ENCODE measurements around the gene VSNL1. TPM values are rescaled to one million over a fixed set of nuclear protein-coding genes. Genes with fewer than 3 reads are reported as not detected.

The VSNL1 gene
- total and polyA plus RNA-seq, 10 of the 15 experiments (the other 5 are each of a cell fraction or from before 2014, with no cell fraction given): 0.04 to 0.30 (median 0.12) TPM; not detected in 4

- TF ChIP-seq FOXM1 (IDR thresholded peaks at IDR 0.05; ENCODE audit: low read depth, low read length) (no peak), DPF2 (IDR thresholded peaks at IDR 0.05) (0 out of 2 replicates have a peak, but pooled peaks have one; percentile 36), TCF3 (IDR thresholded peaks at IDR 0.05; ENCODE audit: borderline replicate concordance, insufficient read depth, low read depth, low read length) (no peak), FOXK2 (IDR thresholded peaks at IDR 0.05) (no peak), EGR1 (IDR thresholded peaks at IDR 0.05; ENCODE audit: borderline replicate concordance in 1 of 2, low read depth in 2 of 2, low read length in 2 of 2) (peak in 1 of 2 experiments; percentile 90; a peak in 2 of 3 replicates), IKZF1 (conservative IDR thresholded peaks at IDR 0.05) (peak; percentile 46; the same call in 1 of the 2 replicates), SUPT20H (IDR thresholded peaks at IDR 0.05; ENCODE audit: borderline replicate concordance, control insufficient read depth, low read depth, low read length) (no peak), ATF7 (IDR thresholded peaks at IDR 0.05; ENCODE audit: low read depth) (no peak), PBX3 (IDR thresholded peaks at IDR 0.05; ENCODE audit: insufficient replicate concordance, low read depth, low read length) (peak; percentile 89), YY1 (IDR thresholded peaks at IDR 0.05; ENCODE audit: low read depth, low read length) (peak; percentile 55; the same call in 1 of the 2 replicates), NFXL1 (IDR thresholded peaks at IDR 0.05; ENCODE audit: borderline replicate concordance) (no peak), RUNX3 (IDR thresholded peaks at IDR 0.05; ENCODE audit: low read length) (peak; percentile 39; the same call in 1 of the 2 replicates), CEBPB (IDR thresholded peaks at IDR 0.05; ENCODE audit: borderline replicate concordance in 1 of 2, low read depth in 2 of 2, low read length in 2 of 2) (no peak), SP1 (IDR thresholded peaks at IDR 0.05; ENCODE audit: low read depth, low read length) (peak; percentile 99), MEF2A (IDR thresholded peaks at IDR 0.05; ENCODE audit: insufficient read depth, low read depth, low read length) (peak; percentile 87)
- TF ChIP-seq, protein P1, sequence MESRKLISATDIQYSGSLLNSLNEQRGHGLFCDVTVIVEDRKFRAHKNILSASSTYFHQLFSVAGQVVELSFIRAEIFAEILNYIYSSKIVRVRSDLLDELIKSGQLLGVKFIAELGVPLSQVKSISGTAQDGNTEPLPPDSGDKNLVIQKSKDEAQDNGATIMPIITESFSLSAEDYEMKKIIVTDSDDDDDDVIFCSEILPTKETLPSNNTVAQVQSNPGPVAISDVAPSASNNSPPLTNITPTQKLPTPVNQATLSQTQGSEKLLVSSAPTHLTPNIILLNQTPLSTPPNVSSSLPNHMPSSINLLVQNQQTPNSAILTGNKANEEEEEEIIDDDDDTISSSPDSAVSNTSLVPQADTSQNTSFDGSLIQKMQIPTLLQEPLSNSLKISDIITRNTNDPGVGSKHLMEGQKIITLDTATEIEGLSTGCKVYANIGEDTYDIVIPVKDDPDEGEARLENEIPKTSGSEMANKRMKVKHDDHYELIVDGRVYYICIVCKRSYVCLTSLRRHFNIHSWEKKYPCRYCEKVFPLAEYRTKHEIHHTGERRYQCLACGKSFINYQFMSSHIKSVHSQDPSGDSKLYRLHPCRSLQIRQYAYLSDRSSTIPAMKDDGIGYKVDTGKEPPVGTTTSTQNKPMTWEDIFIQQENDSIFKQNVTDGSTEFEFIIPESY (IDR thresholded peaks at IDR 0.05): 0 out of 2 replicates have a peak, but pooled peaks have one; percentile 16
- TF ChIP-seq, protein P2, sequence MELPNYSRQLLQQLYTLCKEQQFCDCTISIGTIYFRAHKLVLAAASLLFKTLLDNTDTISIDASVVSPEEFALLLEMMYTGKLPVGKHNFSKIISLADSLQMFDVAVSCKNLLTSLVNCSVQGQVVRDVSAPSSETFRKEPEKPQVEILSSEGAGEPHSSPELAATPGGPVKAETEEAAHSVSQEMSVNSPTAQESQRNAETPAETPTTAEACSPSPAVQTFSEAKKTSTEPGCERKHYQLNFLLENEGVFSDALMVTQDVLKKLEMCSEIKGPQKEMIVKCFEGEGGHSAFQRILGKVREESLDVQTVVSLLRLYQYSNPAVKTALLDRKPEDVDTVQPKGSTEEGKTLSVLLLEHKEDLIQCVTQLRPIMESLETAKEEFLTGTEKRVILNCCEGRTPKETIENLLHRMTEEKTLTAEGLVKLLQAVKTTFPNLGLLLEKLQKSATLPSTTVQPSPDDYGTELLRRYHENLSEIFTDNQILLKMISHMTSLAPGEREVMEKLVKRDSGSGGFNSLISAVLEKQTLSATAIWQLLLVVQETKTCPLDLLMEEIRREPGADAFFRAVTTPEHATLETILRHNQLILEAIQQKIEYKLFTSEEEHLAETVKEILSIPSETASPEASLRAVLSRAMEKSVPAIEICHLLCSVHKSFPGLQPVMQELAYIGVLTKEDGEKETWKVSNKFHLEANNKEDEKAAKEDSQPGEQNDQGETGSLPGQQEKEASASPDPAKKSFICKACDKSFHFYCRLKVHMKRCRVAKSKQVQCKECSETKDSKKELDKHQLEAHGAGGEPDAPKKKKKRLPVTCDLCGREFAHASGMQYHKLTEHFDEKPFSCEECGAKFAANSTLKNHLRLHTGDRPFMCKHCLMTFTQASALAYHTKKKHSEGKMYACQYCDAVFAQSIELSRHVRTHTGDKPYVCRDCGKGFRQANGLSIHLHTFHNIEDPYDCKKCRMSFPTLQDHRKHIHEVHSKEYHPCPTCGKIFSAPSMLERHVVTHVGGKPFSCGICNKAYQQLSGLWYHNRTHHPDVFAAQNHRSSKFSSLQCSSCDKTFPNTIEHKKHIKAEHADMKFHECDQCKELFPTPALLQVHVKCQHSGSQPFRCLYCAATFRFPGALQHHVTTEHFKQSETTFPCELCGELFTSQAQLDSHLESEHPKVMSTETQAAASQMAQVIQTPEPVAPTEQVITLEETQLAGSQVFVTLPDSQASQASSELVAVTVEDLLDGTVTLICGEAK (IDR thresholded peaks at IDR 0.05; ENCODE audit: borderline replicate concordance): peak; percentile 21; the same call in 1 of the 2 replicates
- TF ChIP-seq, protein P3, sequence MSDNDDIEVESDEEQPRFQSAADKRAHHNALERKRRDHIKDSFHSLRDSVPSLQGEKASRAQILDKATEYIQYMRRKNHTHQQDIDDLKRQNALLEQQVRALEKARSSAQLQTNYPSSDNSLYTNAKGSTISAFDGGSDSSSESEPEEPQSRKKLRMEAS (IDR thresholded peaks at IDR 0.05; ENCODE audit: low read depth, low read length): 0 out of 2 replicates have a peak, but pooled peaks have one; percentile 22
- TF ChIP-seq, protein P4, sequence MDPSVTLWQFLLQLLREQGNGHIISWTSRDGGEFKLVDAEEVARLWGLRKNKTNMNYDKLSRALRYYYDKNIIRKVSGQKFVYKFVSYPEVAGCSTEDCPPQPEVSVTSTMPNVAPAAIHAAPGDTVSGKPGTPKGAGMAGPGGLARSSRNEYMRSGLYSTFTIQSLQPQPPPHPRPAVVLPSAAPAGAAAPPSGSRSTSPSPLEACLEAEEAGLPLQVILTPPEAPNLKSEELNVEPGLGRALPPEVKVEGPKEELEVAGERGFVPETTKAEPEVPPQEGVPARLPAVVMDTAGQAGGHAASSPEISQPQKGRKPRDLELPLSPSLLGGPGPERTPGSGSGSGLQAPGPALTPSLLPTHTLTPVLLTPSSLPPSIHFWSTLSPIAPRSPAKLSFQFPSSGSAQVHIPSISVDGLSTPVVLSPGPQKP (IDR thresholded peaks at IDR 0.05; ENCODE audit: low read depth, low read length): peak; percentile 90
These were observed 22.0 kb upstream of the VSNL1 start, which contains the start of gene RAD51AP2 (continued) for GRCh38 chr2:17518212-17519154.

All from GM12878 (cell line).